Measurements from ENCODE around the gene HS1BP3.

DNA sequence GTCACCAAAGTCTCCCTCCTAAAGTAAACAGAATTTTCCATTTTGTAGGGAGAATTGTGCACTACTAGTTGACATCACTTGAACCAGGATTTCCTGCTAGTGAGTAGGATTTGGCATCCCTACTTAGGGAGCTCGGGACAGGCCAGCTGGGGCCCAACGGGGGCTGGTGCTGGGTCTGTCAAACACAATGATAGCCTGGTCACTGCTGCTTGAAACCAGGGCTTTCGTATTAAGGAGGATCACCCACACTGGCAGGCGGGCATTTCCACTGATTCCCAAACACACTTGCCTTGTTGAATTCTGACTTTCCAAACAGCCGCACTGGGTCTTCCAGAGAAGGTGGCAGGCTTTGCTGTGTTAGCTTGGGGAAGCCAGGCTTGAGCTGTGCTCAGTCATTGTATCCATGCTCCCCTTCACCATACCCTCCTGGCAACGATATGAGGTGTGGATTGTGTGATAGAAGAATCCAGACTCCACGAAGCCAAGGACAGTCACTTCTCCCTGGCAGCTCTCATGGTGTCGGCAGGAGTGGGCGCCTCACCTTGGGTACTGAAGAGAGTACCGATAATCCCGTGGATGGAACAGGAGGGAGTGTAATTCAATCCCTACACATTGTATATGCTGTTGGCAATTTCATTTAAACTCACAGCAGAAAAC lies 23.5 kb upstream of the HS1BP3 start:
- TF ChIP-seq, protein P1, sequence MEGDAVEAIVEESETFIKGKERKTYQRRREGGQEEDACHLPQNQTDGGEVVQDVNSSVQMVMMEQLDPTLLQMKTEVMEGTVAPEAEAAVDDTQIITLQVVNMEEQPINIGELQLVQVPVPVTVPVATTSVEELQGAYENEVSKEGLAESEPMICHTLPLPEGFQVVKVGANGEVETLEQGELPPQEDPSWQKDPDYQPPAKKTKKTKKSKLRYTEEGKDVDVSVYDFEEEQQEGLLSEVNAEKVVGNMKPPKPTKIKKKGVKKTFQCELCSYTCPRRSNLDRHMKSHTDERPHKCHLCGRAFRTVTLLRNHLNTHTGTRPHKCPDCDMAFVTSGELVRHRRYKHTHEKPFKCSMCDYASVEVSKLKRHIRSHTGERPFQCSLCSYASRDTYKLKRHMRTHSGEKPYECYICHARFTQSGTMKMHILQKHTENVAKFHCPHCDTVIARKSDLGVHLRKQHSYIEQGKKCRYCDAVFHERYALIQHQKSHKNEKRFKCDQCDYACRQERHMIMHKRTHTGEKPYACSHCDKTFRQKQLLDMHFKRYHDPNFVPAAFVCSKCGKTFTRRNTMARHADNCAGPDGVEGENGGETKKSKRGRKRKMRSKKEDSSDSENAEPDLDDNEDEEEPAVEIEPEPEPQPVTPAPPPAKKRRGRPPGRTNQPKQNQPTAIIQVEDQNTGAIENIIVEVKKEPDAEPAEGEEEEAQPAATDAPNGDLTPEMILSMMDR (IDR thresholded peaks at IDR 0.05) = no peak
- no peak for TF ChIP-seq POLR2A (IDR thresholded peaks at IDR 0.05)
